HG03103 (cell line): Measurements from ENCODE around the gene RUFY3.
"Not testable (repeated sequence)": the region's sequence is repeated elsewhere in the genome, so short reads cannot be mapped to it uniquely, and the experiment has no call there.

ENCODE experiments used
- ATAC-seq: cut with Tn5 transposase; IDR thresholded peaks from one replicate; pipeline ENCODE4 v1.9.1; 2021; ENCODE audit warnings: low read depth; ENCODE audit not compliant: unreplicated experiment

Gene RUFY3

GRCh38 chr4:70705183-70706043 is 16.4 kb upstream of the RUFY3 start:
- ATAC-seq = peak; percentile 56

- ATAC-seq = no peak
Measured at GRCh38 chr4:70706044-70706461, 15.7 kb upstream of the RUFY3 start.

GRCh38 chr4:70706516-70706915 is 15.2 kb upstream of the RUFY3 start:
- no peak for ATAC-seq

- no peak for ATAC-seq
Measured at GRCh38 chr4:70709611-70710205, 12.1 kb upstream of the RUFY3 start.

GRCh38 chr4:70711599-70711998 is 10.2 kb upstream of the RUFY3 start:
- ATAC-seq = no peak

GRCh38 chr4:70712150-70712549 is 9.6 kb upstream of the RUFY3 start:
- ATAC-seq = no peak

GRCh38 chr4:70712604-70713452 is 8.9 kb upstream of the RUFY3 start:
- ATAC-seq = no peak

- no peak for ATAC-seq
Measured at GRCh38 chr4:70713453-70714078, 8.2 kb upstream of the RUFY3 start.

- peak; percentile 48 for ATAC-seq
Measured at GRCh38 chr4:70714079-70714887, 7.5 kb upstream of the RUFY3 start.

GRCh38 chr4:70715097-70715496 is 6.7 kb upstream of the RUFY3 start:
- peak; percentile 10 for ATAC-seq

GRCh38 chr4:70718811-70719604 is 2.8 kb upstream of the RUFY3 start:
- no peak for ATAC-seq

- no peak for ATAC-seq
Measured at GRCh38 chr4:70722199-70722791, 531 bp downstream of the RUFY3 start.

GRCh38 chr4:70724463-70724862 is 2.7 kb downstream of the RUFY3 start:
- no peak for ATAC-seq

GRCh38 chr4:70725633-70726032 is 3.9 kb downstream of the RUFY3 start:
- no peak for ATAC-seq

GRCh38 chr4:70726515-70726914 is 4.8 kb downstream of the RUFY3 start:
- ATAC-seq = not testable (repeated sequence)

- no peak for ATAC-seq
Measured at GRCh38 chr4:70728091-70728490, 6.3 kb downstream of the RUFY3 start.

GRCh38 chr4:70732878-70733277 is 11.1 kb downstream of the RUFY3 start:
- not testable (repeated sequence) for ATAC-seq

- ATAC-seq = peak; percentile 90
Measured at GRCh38 chr4:70734168-70734954, 12.6 kb downstream of the RUFY3 start.
